K562 (cell line): Measurements from ENCODE around the gene PRKAR1A. TPM values are rescaled to one million over a fixed set of nuclear protein-coding genes. Genes with fewer than 3 reads are reported as not detected.

ENCODE experiments used
- CXXC5 ChIP-seq: fragments of 250-450 bp; sonication (Bioruptor Pico); IDR thresholded peaks from 2 replicates; pipeline ENCODE4 v1.8.0; 2022; ENCODE audit warnings: inconsistent platforms, mild to moderate bottlenecking, moderate library complexity
- DEAF1 ChIP-seq: fragments of 450-650 bp; formaldehyde crosslinking; IDR thresholded peaks from 2 replicates; pipeline ENCODE4 v1.4.0; 2020; ENCODE audit warnings: mild to moderate bottlenecking, moderate library complexity
- GABPB2 ChIP-seq: fragments of 250-450 bp; sonication (Bioruptor Pico); conservative IDR thresholded peaks from 2 replicates; pipeline ENCODE4 v1.5.1; 2021; ENCODE audit warnings: mild to moderate bottlenecking
- GATA2 ChIP-seq: sonication (generic); formaldehyde crosslinking; IDR thresholded peaks from 2 replicates; pipeline ENCODE4 v1.4.0; 2020; ENCODE audit warnings: mild to moderate bottlenecking, missing genetic modification reagents
- HOXB6 ChIP-seq: fragments of 250-450 bp; sonication (Bioruptor Pico); IDR thresholded peaks from 2 replicates; pipeline ENCODE4 v1.5.1; 2022; ENCODE audit warnings: mild to moderate bottlenecking, borderline replicate concordance
- ILK ChIP-seq: fragments of 450-650 bp; IDR thresholded peaks from 2 replicates; pipeline ENCODE4 v1.6.1; 2016; ENCODE audit warnings: missing genetic modification characterization, low read depth, mild to moderate bottlenecking, missing compliant biosample characterization, moderate library complexity, borderline replicate concordance
- KAT2B ChIP-seq: IDR thresholded peaks from one replicate; pipeline ENCODE4 v1.6.1; 2012; ENCODE audit warnings: low read depth, mild to moderate bottlenecking, control low read depth, inconsistent platforms, low read length, moderate library complexity
- KHSRP ChIP-seq: fragments of 450-650 bp; IDR thresholded peaks from 2 replicates; pipeline ENCODE4 v1.6.1; 2017
- MXD1 ChIP-seq: fragments of 250-450 bp; sonication (Bioruptor Pico); IDR thresholded peaks from 2 replicates; pipeline ENCODE4 v1.8.0; 2021; ENCODE audit warnings: borderline replicate concordance, mild to moderate bottlenecking, moderate library complexity; ENCODE audit not compliant: poor library complexity, severe bottlenecking
- MYBL2 ChIP-seq, 2 experiments: fragments of 450-650 bp in 1 of 2; sonication (generic) in 1 of 2; formaldehyde crosslinking in 1 of 2; IDR thresholded peaks; 2 replicates each; pipeline versions ENCODE4 v1.6.1 to v1.8.1; 2017 to 2022; ENCODE audit warnings: borderline replicate concordance in 1 of 2, inconsistent platforms in 1 of 2, low read depth in 1 of 2, mild to moderate bottlenecking in 1 of 2, missing genetic modification reagents in 1 of 2, moderate library complexity in 1 of 2
- MYC ChIP-seq, 2 experiments: fragments of 250-450 bp in 1 of 2; sonication (Bioruptor Pico) in 1 of 2; IDR thresholded peaks; 2 replicates each; pipeline versions ENCODE4 v1.5.1 to v1.6.1; 2012 to 2021; ENCODE audit warnings: low read depth in 2 of 2, borderline replicate concordance in 1 of 2, improper control_type of control experiment in 1 of 2, low read length in 1 of 2, mild to moderate bottlenecking in 1 of 2, moderate library complexity in 1 of 2
- NCOA6 ChIP-seq: fragments of 450-650 bp; IDR thresholded peaks from 2 replicates; pipeline ENCODE4 v1.6.1; 2017; ENCODE audit warnings: mild to moderate bottlenecking
- NR2C2 ChIP-seq, 2 experiments: fragments of 200-800 bp in 1 of 2; sonication (Bioruptor generic) in 1 of 2; sonication (generic) in 1 of 2; formaldehyde crosslinking in 1 of 2; IDR thresholded peaks; 2 replicates each; pipeline versions ENCODE4 v1.6.1 to v1.8.0; 2016 to 2022; ENCODE audit warnings: mild to moderate bottlenecking in 1 of 2, missing compliant biosample characterization in 1 of 2, missing genetic modification characterization in 1 of 2, missing genetic modification reagents in 1 of 2
- OTX1 ChIP-seq: fragments of 450-650 bp; formaldehyde crosslinking; IDR thresholded peaks from 2 replicates; pipeline ENCODE4 v1.4.0; 2022; ENCODE audit warnings: mild to moderate bottlenecking
- PHTF2 ChIP-seq: fragments of 250-450 bp; sonication (Bioruptor Pico); IDR thresholded peaks from 2 replicates; pipeline ENCODE4 v1.5.0; 2021; ENCODE audit warnings: mild to moderate bottlenecking
- POLR3G ChIP-seq: IDR thresholded peaks from 2 replicates; pipeline ENCODE4 v1.6.1; 2011; ENCODE audit not compliant: insufficient read length, insufficient replicate concordance; ENCODE audit errors: extremely low read depth
- SIN3A ChIP-seq, 2 experiments: fragments of 150-350 bp in 1 of 2; IDR thresholded peaks; 2 replicates each; pipeline ENCODE4 v1.6.1; 2011 to 2016; ENCODE audit warnings: borderline replicate concordance in 2 of 2, low read depth in 2 of 2, low read length in 2 of 2, mild to moderate bottlenecking in 2 of 2, moderate library complexity in 2 of 2; ENCODE audit not compliant: control insufficient read depth in 1 of 2
- SRSF9 ChIP-seq: fragments of 200-400 bp; formaldehyde crosslinking; IDR thresholded peaks from 2 replicates; pipeline ENCODE4 v1.6.1; 2017; ENCODE audit warnings: low read depth, low read length, borderline replicate concordance
- TAL1 ChIP-seq: fragments of 450-650 bp; IDR thresholded peaks from 2 replicates; pipeline ENCODE4 v1.6.1; 2016; ENCODE audit warnings: mild to moderate bottlenecking
- ZNF134 ChIP-seq: fragments of 250-450 bp; sonication (Bioruptor Pico); conservative IDR thresholded peaks from 2 replicates; pipeline ENCODE4 v1.4.0; 2020
- ZNF232 ChIP-seq: sonication (generic); formaldehyde crosslinking; IDR thresholded peaks from 2 replicates; pipeline ENCODE4 v1.8.0; 2022; ENCODE audit warnings: mild to moderate bottlenecking, missing genetic modification reagents
- ZNF324 ChIP-seq: fragments of 250-450 bp; sonication (Bioruptor Pico); IDR thresholded peaks from 2 replicates; pipeline ENCODE4 v1.4.0; 2020; ENCODE audit warnings: mild to moderate bottlenecking
- ZNF354B ChIP-seq: fragments of 250-450 bp; sonication (Bioruptor Pico); IDR thresholded peaks from 2 replicates; pipeline ENCODE4 v1.4.0; 2020
- ZNF655 ChIP-seq: fragments of 250-450 bp; sonication (Bioruptor Pico); IDR thresholded peaks from 2 replicates; pipeline ENCODE4 v1.5.0; 2021
- polyA plus RNA-seq, 8 experiments: library from polyadenylated mRNA; depleted of rRNA in 4 of 8; stranded (reverse) in 5 of 8; unstranded in 3 of 8; fragments of >200 nt; fragmentation: Nextera tagmentation in 2 of 8; fragmentation: Illumina TruSeq in 1 of 8; extraction: Ambion mirVana in 2 of 8; extraction: Trizol in 1 of 8; gene quantifications; 2 replicates each; pipeline versions ENCODE4 v1.2.1 to v1.2.3, GENCODE V29; 2011 to 2014; ENCODE audit warnings: inconsistent platforms in 1 of 8, missing spikeins in 1 of 8
- total RNA-seq, 7 experiments: library from RNA; depleted of rRNA in 6 of 7; stranded (reverse); fragments of >200 nt in 6 of 7; fragmentation: Illumina TruSeq in 2 of 7; extraction: Trizol in 2 of 7; gene quantifications; 2 replicates each; pipeline versions ENCODE4 v1.2.1 to v1.2.3, GENCODE V29; 2011 to 2021; ENCODE audit warnings: low replicate concordance in 1 of 7

PRKAR1A gene
- total and polyA plus RNA-seq, 9 of the 15 experiments (the other 6 are each of a cell fraction or from before 2014, with no cell fraction given) = 15.0 to 95.6 (median 67.5) TPM

- TF ChIP-seq HOXB6 (CRISPR knock-in tag) (no peak), PHTF2 (no peak), GATA2 (no peak), SRSF9 (no peak), NCOA6 (no peak), POLR3G (no peak), KAT2B (no peak), SIN3A (IDR thresholded peaks at IDR 0.05; ENCODE audit: borderline replicate concordance in 2 of 2, control insufficient read depth in 1 of 2, low read depth in 2 of 2, low read length in 2 of 2) (peak; percentile 32 to 80; a peak in 2 of 4 replicates), MXD1 (CRISPR knock-in tag) (no peak), DEAF1 (CRISPR knock-in tag) (no peak), ZNF324 (CRISPR knock-in tag) (no peak), ZNF354B (no peak), ZNF134 (CRISPR knock-in tag) (no peak), OTX1 (no peak), ZNF655 (CRISPR knock-in tag) (no peak), GABPB2 (CRISPR knock-in tag) (no peak), ILK (tag) (no peak), MYC (IDR thresholded peaks at IDR 0.05; ENCODE audit: low read depth, low read length) (no peak), MYC (CRISPR knock-in tag; IDR thresholded peaks at IDR 0.05; ENCODE audit: borderline replicate concordance, low read depth) (no peak), CXXC5 (CRISPR knock-in tag) (peak; percentile 56), KHSRP (no peak), NR2C2 (CRISPR knock-in tag; IDR thresholded peaks at IDR 0.05) (no peak), NR2C2 (tag; IDR thresholded peaks at IDR 0.05) (peak; percentile 59; the same call in 1 of the 2 replicates), ZNF232 (CRISPR knock-in tag) (no peak), MYBL2 (IDR thresholded peaks at IDR 0.05; ENCODE audit: low read depth) (no peak), MYBL2 (CRISPR knock-in tag; IDR thresholded peaks at IDR 0.05; ENCODE audit: borderline replicate concordance) (no peak), TAL1 (no peak)
Measured at GRCh38 chr17:68512247-68512959, at the start of gene PRKAR1A (continued).
